Measurements from ENCODE around the gene R3HDM1.
"Not testable (repeated sequence)": the region's sequence is repeated elsewhere in the genome, so short reads cannot be mapped to it uniquely, and the experiment has no call there.

R3HDM1 gene

DNA sequence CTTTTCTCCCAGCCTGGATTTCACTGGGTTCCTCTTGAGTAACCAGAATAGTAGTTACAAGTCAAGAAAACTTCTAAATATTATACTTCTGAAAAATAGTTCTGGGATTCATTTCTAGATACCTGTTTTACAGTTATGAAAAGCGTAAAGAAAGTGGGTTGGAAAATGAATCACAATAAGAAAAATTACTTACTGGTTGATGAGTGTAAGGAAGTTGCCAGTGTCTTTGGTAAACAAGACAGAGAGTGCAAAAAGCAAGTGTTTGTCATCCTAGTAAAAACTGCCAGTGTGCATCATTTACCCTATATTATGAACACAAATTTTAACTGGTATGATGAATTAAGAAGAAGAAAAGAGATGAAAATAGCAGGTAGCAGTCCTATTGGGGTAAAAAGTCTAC lies 88.9 kb downstream of the R3HDM1 start:
- no peaks in the 10 kb centered on the region for H3F3A ChIP-seq (ENCODE audit: control insufficient read depth, insufficient read depth)
- no peak overlapping the region for H3K4me3 ChIP-seq (ENCODE audit: low read length)
- H3K4me2 ChIP-seq (ENCODE audit: low read length), result no peak overlapping the region
- H3K9me2 ChIP-seq (replicated peaks; ENCODE audit: control insufficient read depth, low read length), result no peaks in the 10 kb centered on the region
- no peaks in the 10 kb centered on the region for H3K4me1 ChIP-seq (ENCODE audit: control insufficient read depth, low read length)
- H4K20me1 ChIP-seq (ENCODE audit: control insufficient read depth, insufficient read depth, low read depth, low read length), result no peaks in the 10 kb centered on the region
- no peak overlapping the region for H3K27ac ChIP-seq (ENCODE audit: low read depth, low read length)
- no peaks in the 10 kb centered on the region for H3K79me2 ChIP-seq (ENCODE audit: control insufficient read depth, low read length)
- no peak for TF ChIP-seq EZH2phosphoT487 (IDR thresholded peaks at IDR 0.05; ENCODE audit: borderline replicate concordance, low read length)
- TF ChIP-seq, protein P1, sequence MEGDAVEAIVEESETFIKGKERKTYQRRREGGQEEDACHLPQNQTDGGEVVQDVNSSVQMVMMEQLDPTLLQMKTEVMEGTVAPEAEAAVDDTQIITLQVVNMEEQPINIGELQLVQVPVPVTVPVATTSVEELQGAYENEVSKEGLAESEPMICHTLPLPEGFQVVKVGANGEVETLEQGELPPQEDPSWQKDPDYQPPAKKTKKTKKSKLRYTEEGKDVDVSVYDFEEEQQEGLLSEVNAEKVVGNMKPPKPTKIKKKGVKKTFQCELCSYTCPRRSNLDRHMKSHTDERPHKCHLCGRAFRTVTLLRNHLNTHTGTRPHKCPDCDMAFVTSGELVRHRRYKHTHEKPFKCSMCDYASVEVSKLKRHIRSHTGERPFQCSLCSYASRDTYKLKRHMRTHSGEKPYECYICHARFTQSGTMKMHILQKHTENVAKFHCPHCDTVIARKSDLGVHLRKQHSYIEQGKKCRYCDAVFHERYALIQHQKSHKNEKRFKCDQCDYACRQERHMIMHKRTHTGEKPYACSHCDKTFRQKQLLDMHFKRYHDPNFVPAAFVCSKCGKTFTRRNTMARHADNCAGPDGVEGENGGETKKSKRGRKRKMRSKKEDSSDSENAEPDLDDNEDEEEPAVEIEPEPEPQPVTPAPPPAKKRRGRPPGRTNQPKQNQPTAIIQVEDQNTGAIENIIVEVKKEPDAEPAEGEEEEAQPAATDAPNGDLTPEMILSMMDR (IDR thresholded peaks at IDR 0.05; ENCODE audit: low read depth, low read length, poor library complexity, severe bottlenecking), result no peak
- H3K36me3 ChIP-seq (ENCODE audit: control insufficient read depth, low read length), result peaks cover 17% of the 10 kb centered on the region
- H3K9me3 ChIP-seq (ENCODE audit: control insufficient read depth, insufficient read depth, low read length), result no peaks in the 10 kb centered on the region
- no peaks in the 10 kb centered on the region for H3K27me3 ChIP-seq (ENCODE audit: control insufficient read depth, low read length)

DNA sequence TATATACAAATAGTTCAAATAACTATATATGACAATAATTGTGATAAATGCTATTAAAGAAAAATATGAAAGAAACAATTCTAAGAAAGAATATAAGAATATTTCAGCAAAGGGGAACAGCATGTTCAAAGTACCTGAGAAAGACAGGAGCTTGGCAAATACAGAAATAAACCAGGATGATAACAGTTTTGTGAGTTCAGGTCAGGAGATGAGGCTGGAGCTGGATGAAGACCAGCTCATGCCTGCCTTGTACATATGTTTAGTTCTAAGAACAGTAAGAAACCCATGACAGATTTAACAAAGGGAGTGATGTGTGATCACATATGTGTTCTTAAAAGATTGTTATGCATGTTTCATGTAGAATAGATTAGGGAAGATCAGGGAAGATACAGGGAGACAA lies 98.2 kb downstream of the R3HDM1 start:
- Histone ChIP-seq H3K4me2 (ENCODE audit: low read length) (no peak overlapping the region), H3K4me3 (ENCODE audit: low read length) (no peak overlapping the region), H3K4me1 (ENCODE audit: control insufficient read depth, low read length) (no peaks in the 10 kb centered on the region), H3K79me2 (ENCODE audit: control insufficient read depth, low read length) (no peaks in the 10 kb centered on the region), H3K9me3 (ENCODE audit: control insufficient read depth, insufficient read depth, low read length) (no peaks in the 10 kb centered on the region), H3F3A (ENCODE audit: control insufficient read depth, insufficient read depth) (no peaks in the 10 kb centered on the region), H3K9me2 (replicated peaks; ENCODE audit: control insufficient read depth, low read length) (no peaks in the 10 kb centered on the region), H4K20me1 (ENCODE audit: control insufficient read depth, insufficient read depth, low read depth, low read length) (no peaks in the 10 kb centered on the region), H3K36me3 (ENCODE audit: control insufficient read depth, low read length) (peaks cover 6% of the 10 kb centered on the region; the same call in 1 of the 2 replicates), H3K27ac (ENCODE audit: low read depth, low read length) (no peak overlapping the region), H3K27me3 (ENCODE audit: control insufficient read depth, low read length) (no peaks in the 10 kb centered on the region)
- no peak for TF ChIP-seq EZH2phosphoT487 (IDR thresholded peaks at IDR 0.05; ENCODE audit: borderline replicate concordance, low read length)
- TF ChIP-seq, protein P1 (IDR thresholded peaks at IDR 0.05; ENCODE audit: low read depth, low read length, poor library complexity, severe bottlenecking), result no peak

DNA sequence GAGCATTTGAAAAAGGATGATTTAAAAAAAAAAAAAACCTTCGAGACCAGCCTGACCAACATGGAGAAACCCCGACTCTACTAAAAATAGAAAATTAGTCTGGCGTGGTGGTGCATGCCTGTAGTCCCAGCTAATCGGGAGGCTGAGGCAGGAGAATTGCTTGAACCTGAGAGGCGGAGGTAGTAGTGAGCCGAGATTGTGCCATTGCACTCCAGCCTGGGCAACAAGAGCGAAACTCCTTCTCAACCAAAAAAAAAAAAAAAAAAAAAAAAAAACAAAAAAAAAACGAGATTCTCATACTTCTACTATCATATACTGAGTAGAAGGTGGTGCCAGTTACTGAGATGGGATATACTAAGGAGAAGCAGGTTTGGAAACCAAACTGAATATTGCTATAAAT lies 98.8 kb downstream of the R3HDM1 start:
- H3K9me3 ChIP-seq (ENCODE audit: control insufficient read depth, insufficient read depth, low read length); H4K20me1 ChIP-seq (ENCODE audit: control insufficient read depth, insufficient read depth, low read depth, low read length); H3K4me3 ChIP-seq (ENCODE audit: low read length); H3K4me2 ChIP-seq (ENCODE audit: low read length); H3K79me2 ChIP-seq (ENCODE audit: control insufficient read depth, low read length); H3K9me2 ChIP-seq (replicated peaks; ENCODE audit: control insufficient read depth, low read length); H3K36me3 ChIP-seq (ENCODE audit: control insufficient read depth, low read length); H3K27ac ChIP-seq (ENCODE audit: low read depth, low read length); H3K4me1 ChIP-seq (ENCODE audit: control insufficient read depth, low read length); H3F3A ChIP-seq (ENCODE audit: control insufficient read depth, insufficient read depth); H3K27me3 ChIP-seq (ENCODE audit: control insufficient read depth, low read length): not testable (repeated sequence)

DNA sequence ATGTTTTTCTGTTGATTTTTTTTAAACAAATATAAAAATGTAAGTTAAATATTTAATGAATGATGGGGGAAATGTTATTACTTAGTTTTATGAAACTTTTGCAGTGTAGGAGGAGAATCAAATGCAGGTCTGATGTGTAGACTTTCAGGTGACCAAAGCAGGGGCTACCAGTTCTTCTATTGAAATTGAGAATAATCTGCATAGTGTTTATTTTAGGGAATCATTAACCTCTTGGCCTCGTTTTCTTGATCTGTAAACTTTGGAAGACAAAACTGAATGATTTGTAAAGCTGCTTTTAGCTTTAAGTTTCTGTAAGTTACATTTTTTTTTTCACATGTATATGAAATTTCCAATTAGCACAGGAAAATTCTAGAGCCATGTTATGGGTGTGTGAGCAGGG lies 99.2 kb downstream of the R3HDM1 start:
- Histone ChIP-seq H3K9me3 (ENCODE audit: control insufficient read depth, insufficient read depth, low read length) (no peaks in the 10 kb centered on the region), H3K36me3 (ENCODE audit: control insufficient read depth, low read length) (peaks cover 6% of the 10 kb centered on the region), H3K27me3 (ENCODE audit: control insufficient read depth, low read length) (no peaks in the 10 kb centered on the region), H3K4me1 (ENCODE audit: control insufficient read depth, low read length) (no peaks in the 10 kb centered on the region), H3K4me3 (ENCODE audit: low read length) (no peak overlapping the region), H4K20me1 (ENCODE audit: control insufficient read depth, insufficient read depth, low read depth, low read length) (no peaks in the 10 kb centered on the region), H3F3A (ENCODE audit: control insufficient read depth, insufficient read depth) (no peaks in the 10 kb centered on the region), H3K79me2 (ENCODE audit: control insufficient read depth, low read length) (no peaks in the 10 kb centered on the region), H3K27ac (ENCODE audit: low read depth, low read length) (no peak overlapping the region), H3K4me2 (ENCODE audit: low read length) (no peak overlapping the region), H3K9me2 (replicated peaks; ENCODE audit: control insufficient read depth, low read length) (no peaks in the 10 kb centered on the region)
- no peak for TF ChIP-seq EZH2phosphoT487 (IDR thresholded peaks at IDR 0.05; ENCODE audit: borderline replicate concordance, low read length)
- TF ChIP-seq, protein P1 (IDR thresholded peaks at IDR 0.05; ENCODE audit: low read depth, low read length, poor library complexity, severe bottlenecking), result no peak
